ENCODE data around the gene DMXL2.

Gene DMXL2

GRCh38 chr15:51401872-51402517 lies 220.6 kb downstream of the DMXL2 start:
- no peak for DNase-seq

- no peak for DNase-seq
Observed at GRCh38 chr15:51401051-51401780, 221.4 kb downstream of the DMXL2 start.

- no peak for DNase-seq
Observed at GRCh38 chr15:51398626-51399025, 223.9 kb downstream of the DMXL2 start.
